Measurements from ENCODE around the gene NAA35. TPM values are rescaled to one million over a fixed set of nuclear protein-coding genes. Genes with fewer than 3 reads are reported as not detected.

NAA35 gene
- total RNA-seq, 1 experiment from 2014 or later = 12.2 TPM

- Histone ChIP-seq H3K9me3 (ENCODE audit: low read length) (no peaks in the 10 kb centered on the region), H3K4me2 (ENCODE audit: low read length) (peak overlapping the region; percentile 87), H4K20me1 (ENCODE audit: low read length) (no peaks in the 10 kb centered on the region), H3K36me3 (ENCODE audit: low read depth, low read length) (peaks cover 16% of the 10 kb centered on the region), H3K9ac (ENCODE audit: low read length) (peak overlapping the region; percentile 96), H3K4me1 (ENCODE audit: insufficient read depth, low read length) (peaks cover 21% of the 10 kb centered on the region), H3K27me3 (ENCODE audit: low read length) (no peaks in the 10 kb centered on the region), H3K9me2 (replicated peaks; ENCODE audit: low read length) (no peaks in the 10 kb centered on the region), H3K27ac (ENCODE audit: low read length) (peak overlapping the region; percentile 55), H2AFZ (ENCODE audit: low read length) (peak overlapping the region; percentile 89), H3K79me2 (ENCODE audit: low read length) (peaks cover 55% of the 10 kb centered on the region), H3K4me3 (ENCODE audit: low read length) (peak overlapping the region; percentile 96), H3F3A (ENCODE audit: low read length, unreplicated experiment) (no peaks in the 10 kb centered on the region)
- ATAC-seq (no peak), DNase-seq (no peak)
- BruUV-seq (replicated peaks) = no TSS peak
- no peak for TF ChIP-seq EZH2 (IDR thresholded peaks at IDR 0.05; ENCODE audit: low read length, unreplicated experiment)
- no peak for TF ChIP-seq EZH2phosphoT487 (IDR thresholded peaks at IDR 0.05; ENCODE audit: borderline replicate concordance, low read length)
- no peak for TF ChIP-seq CTCF (conservative IDR thresholded peaks at IDR 0.05; ENCODE audit: low read depth, low read length)
- CTCF ChIA-PET = no interaction called here
- intact Hi-C loops (cut with micrococcal nuclease) = loop anchor here (5.0 kb wide), 2 partner anchors 134 to 411 kb away; partner anchors contain the start of gene TUT7
- POLR2A ChIA-PET (ENCODE audit: unreplicated experiment) = no interaction called here
Observed at GRCh38 chr9:85941622-85941940, 635 bp downstream of the NAA35 start.

GRCh38 chr9:85941966-85942912 lies 1.3 kb downstream of the NAA35 start:
- H3K9me3 ChIP-seq (ENCODE audit: low read length) = no peaks in the 10 kb centered on the region
- peak overlapping the region; percentile 96 for H3K4me3 ChIP-seq (ENCODE audit: low read length)
- peak overlapping the region; percentile 96 for H3K9ac ChIP-seq (ENCODE audit: low read length)
- ATAC-seq (no peak), DNase-seq (no peak)
- H3K36me3 ChIP-seq (ENCODE audit: low read depth, low read length) = peaks cover 17% of the 10 kb centered on the region
- ChIA-PET CTCF (interaction anchor here (0.5 kb wide), 1 partner anchor 93 kb away, joined by 5 read pairs; no protein-coding TSS in a partner anchor), POLR2A (ENCODE audit: unreplicated experiment) (no interaction called here)
- H3K4me1 ChIP-seq (ENCODE audit: insufficient read depth, low read length) = peaks cover 21% of the 10 kb centered on the region
- no peak for TF ChIP-seq CTCF (conservative IDR thresholded peaks at IDR 0.05; ENCODE audit: low read depth, low read length)
- TF ChIP-seq EZH2phosphoT487 (IDR thresholded peaks at IDR 0.05; ENCODE audit: borderline replicate concordance, low read length) = no peak
- TF ChIP-seq EZH2 (IDR thresholded peaks at IDR 0.05; ENCODE audit: low read length, unreplicated experiment) = no peak
- peak overlapping the region; percentile 89 for H2AFZ ChIP-seq (ENCODE audit: low read length)
- intact Hi-C loops (cut with micrococcal nuclease) = loop anchor here (5.0 kb wide), 2 partner anchors 135 to 410 kb away; partner anchors contain the start of gene TUT7
- no peaks in the 10 kb centered on the region for H4K20me1 ChIP-seq (ENCODE audit: low read length)
- no peaks in the 10 kb centered on the region for H3K27me3 ChIP-seq (ENCODE audit: low read length)
- H3F3A ChIP-seq (ENCODE audit: low read length, unreplicated experiment) = no peaks in the 10 kb centered on the region
- no peaks in the 10 kb centered on the region for H3K9me2 ChIP-seq (replicated peaks; ENCODE audit: low read length)
- peak overlapping the region; percentile 87 for H3K4me2 ChIP-seq (ENCODE audit: low read length)
- peaks cover 62% of the 10 kb centered on the region for H3K79me2 ChIP-seq (ENCODE audit: low read length)
- BruUV-seq (replicated peaks) = no TSS peak
- H3K27ac ChIP-seq (ENCODE audit: low read length) = no peak overlapping the region
